Measurements from ENCODE around the gene PPP1R13B. TPM values are rescaled to one million over a fixed set of nuclear protein-coding genes. Genes with fewer than 3 reads are reported as not detected.

PPP1R13B gene
- total RNA-seq, 1 experiment from 2014 or later, result 26.5 TPM

DNA sequence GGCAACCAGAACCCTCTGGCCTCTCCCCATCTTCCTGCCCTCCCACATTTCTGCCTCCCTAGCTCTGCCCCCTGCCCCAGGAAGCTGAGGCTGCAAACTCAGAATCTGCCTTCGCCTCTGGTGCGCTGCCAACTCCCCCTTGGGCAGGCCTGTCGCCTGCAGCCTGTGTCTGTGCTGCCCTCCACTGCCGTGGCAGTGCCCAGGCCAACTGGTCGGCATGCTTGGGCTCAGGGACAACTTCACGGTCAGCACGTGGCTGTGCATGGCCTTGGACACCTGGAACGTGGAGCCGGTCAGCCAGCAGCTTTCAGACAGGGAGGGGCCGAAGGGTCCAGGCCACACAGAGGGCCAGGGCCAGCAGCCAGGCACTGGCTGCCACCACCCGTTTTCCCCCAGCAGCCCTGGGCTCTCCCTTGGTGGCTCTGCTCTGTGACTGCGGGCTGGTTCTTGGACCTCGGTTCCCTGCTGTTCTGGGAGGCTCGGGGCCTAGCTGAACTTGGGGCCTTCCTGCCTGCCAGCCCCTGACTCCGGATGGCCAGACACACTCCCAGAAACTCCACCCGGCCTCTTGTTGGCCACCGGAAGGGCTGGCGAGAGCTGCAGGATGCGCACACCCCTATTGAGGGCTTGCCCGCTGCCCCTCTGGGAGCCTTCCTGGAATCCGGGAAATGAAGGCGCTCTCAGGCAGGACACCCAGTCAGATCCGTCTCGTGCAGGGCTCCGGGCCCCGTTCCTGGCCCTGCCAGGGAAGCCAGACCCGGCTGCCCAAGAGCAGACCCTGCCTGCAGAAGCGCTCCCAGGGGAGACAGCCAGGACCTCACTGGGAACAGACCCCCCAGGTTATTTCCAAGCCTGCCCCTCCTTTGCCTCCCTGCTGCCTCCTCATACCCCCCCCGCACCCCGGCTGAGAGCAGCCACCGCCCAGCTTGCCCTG is 34.2 kb upstream of the PPP1R13B start:
- Histone ChIP-seq H3K36me3 (ENCODE audit: low read depth) (no peaks in the 10 kb centered on the region), H3K4me2 (no peak overlapping the region), H3K27ac (no peak overlapping the region), H3K9me2 (ENCODE audit: insufficient read depth) (no peaks in the 10 kb centered on the region), H3F3A (ENCODE audit: insufficient read depth, low read depth) (no peaks in the 10 kb centered on the region), H2AFZ (no peak overlapping the region), H3K27me3 (ENCODE audit: insufficient read depth, low read depth) (no peaks in the 10 kb centered on the region), H3K9me3 (ENCODE audit: insufficient read depth, low read depth) (no peaks in the 10 kb centered on the region), H4K20me1 (ENCODE audit: insufficient read depth) (no peaks in the 10 kb centered on the region), H3K79me2 (ENCODE audit: low read depth) (no peaks in the 10 kb centered on the region), H3K4me3 (no peak overlapping the region), H3K4me1 (replicated peaks; ENCODE audit: insufficient read depth) (no peaks in the 10 kb centered on the region; the same call in 1 of the 2 replicates)
- no TSS peak for BruUV-seq (replicated peaks)
- ChIA-PET CTCF (interaction anchor here (0.7 kb wide), 1 partner anchor 58 kb away, joined by 3 read pairs; no protein-coding TSS in a partner anchor), POLR2A (ENCODE audit: unreplicated experiment) (interaction anchor here (0.5 kb wide), 1 partner anchor 21 kb away, joined by 3 read pairs; no protein-coding TSS in a partner anchor)
- intact Hi-C loops (cut with micrococcal nuclease; ENCODE audit: unreplicated experiment), result no loop called here
- DNase-seq, result no peak
- no peak for TF ChIP-seq EZH2 (IDR thresholded peaks at IDR 0.05; ENCODE audit: low read depth)
- TF ChIP-seq, protein P1, sequence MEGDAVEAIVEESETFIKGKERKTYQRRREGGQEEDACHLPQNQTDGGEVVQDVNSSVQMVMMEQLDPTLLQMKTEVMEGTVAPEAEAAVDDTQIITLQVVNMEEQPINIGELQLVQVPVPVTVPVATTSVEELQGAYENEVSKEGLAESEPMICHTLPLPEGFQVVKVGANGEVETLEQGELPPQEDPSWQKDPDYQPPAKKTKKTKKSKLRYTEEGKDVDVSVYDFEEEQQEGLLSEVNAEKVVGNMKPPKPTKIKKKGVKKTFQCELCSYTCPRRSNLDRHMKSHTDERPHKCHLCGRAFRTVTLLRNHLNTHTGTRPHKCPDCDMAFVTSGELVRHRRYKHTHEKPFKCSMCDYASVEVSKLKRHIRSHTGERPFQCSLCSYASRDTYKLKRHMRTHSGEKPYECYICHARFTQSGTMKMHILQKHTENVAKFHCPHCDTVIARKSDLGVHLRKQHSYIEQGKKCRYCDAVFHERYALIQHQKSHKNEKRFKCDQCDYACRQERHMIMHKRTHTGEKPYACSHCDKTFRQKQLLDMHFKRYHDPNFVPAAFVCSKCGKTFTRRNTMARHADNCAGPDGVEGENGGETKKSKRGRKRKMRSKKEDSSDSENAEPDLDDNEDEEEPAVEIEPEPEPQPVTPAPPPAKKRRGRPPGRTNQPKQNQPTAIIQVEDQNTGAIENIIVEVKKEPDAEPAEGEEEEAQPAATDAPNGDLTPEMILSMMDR (conservative IDR thresholded peaks at IDR 0.05), result no peak

- peak in 1 of 2 experiments; percentile 37 for DNase-seq
- TF ChIP-seq EZH2 (IDR thresholded peaks at IDR 0.05; ENCODE audit: low read depth), result no peak
- TF ChIP-seq, protein P1 (conservative IDR thresholded peaks at IDR 0.05), result no peak
- CTCF ChIA-PET, result interaction anchor here (0.7 to 1.0 kb wide), 2 partner anchors 25 to 56 kb away, joined by 3 read pairs; no protein-coding TSS in a partner anchor
Observed at GRCh38 chr14:103880348-103881267, 33.2 kb upstream of the PPP1R13B start.

More at GRCh38 chr14:103880348-103881267, 33.2 kb upstream of the PPP1R13B start:
- Histone ChIP-seq H3K36me3 (ENCODE audit: low read depth) (no peaks in the 10 kb centered on the region), H3K4me2 (no peak overlapping the region), H3K9me3 (ENCODE audit: insufficient read depth, low read depth) (no peaks in the 10 kb centered on the region), H3K27ac (no peak overlapping the region), H3K9me2 (ENCODE audit: insufficient read depth) (no peaks in the 10 kb centered on the region), H3F3A (ENCODE audit: insufficient read depth, low read depth) (no peaks in the 10 kb centered on the region), H3K79me2 (ENCODE audit: low read depth) (no peaks in the 10 kb centered on the region), H3K27me3 (ENCODE audit: insufficient read depth, low read depth) (no peaks in the 10 kb centered on the region), H2AFZ (no peak overlapping the region), H4K20me1 (ENCODE audit: insufficient read depth) (no peaks in the 10 kb centered on the region), H3K4me1 (replicated peaks; ENCODE audit: insufficient read depth) (no peaks in the 10 kb centered on the region; the same call in 1 of the 2 replicates), H3K4me3 (no peak overlapping the region)
- POLR2A ChIA-PET (ENCODE audit: unreplicated experiment), result interaction anchor here (0.5 to 0.8 kb wide), 2 partner anchors 22 to 494 kb away, joined by 3 to 7 read pairs; no protein-coding TSS in a partner anchor
- BruUV-seq (replicated peaks), result no TSS peak
- intact Hi-C loops (cut with micrococcal nuclease; ENCODE audit: unreplicated experiment), result no loop called here

All from PC-9 (cell line).